ENCODE data around the gene PVRIG.
"Not testable (repeated sequence)": the region's sequence is repeated elsewhere in the genome, so short reads cannot be mapped to it uniquely, and the experiment has no call there.

Gene PVRIG

DNA sequence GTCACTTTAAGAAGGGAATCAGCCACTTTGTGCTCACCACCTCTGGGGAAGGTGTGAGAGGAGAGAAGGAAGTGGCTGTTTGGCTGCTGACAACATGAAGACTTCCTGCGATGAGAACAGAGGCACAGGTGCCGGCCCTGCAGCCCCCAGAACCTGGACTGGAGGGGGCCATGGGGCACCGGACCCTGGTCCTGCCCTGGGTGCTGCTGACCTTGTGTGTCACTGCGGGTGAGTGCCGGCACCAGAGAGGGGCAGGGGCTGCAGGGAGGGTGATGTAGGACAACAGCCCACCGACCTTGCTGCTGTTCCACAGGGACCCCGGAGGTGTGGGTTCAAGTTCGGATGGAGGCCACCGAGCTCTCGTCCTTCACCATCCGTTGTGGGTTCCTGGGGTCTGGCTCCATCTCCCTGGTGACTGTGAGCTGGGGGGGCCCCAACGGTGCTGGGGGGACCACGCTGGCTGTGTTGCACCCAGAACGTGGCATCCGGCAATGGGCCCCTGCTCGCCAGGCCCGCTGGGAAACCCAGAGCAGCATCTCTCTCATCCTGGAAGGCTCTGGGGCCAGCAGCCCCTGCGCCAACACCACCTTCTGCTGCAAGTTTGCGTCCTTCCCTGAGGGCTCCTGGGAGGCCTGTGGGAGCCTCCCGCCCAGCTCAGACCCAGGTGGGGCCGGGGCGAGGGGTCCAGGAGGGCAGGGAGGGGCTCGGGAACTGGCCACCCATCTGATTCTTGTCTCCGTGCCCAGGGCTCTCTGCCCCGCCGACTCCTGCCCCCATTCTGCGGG lies at the start of gene PVRIG:
Gene PVRIG (plus strand): TSS at position 149 of the 785 bp plus-strand sequence. CDS start 22 bp downstream, at position 171.
- not testable (repeated sequence) for DNase-seq (ENCODE audit: low read depth in 1 of 2, low spot score in 1 of 2)

DNA sequence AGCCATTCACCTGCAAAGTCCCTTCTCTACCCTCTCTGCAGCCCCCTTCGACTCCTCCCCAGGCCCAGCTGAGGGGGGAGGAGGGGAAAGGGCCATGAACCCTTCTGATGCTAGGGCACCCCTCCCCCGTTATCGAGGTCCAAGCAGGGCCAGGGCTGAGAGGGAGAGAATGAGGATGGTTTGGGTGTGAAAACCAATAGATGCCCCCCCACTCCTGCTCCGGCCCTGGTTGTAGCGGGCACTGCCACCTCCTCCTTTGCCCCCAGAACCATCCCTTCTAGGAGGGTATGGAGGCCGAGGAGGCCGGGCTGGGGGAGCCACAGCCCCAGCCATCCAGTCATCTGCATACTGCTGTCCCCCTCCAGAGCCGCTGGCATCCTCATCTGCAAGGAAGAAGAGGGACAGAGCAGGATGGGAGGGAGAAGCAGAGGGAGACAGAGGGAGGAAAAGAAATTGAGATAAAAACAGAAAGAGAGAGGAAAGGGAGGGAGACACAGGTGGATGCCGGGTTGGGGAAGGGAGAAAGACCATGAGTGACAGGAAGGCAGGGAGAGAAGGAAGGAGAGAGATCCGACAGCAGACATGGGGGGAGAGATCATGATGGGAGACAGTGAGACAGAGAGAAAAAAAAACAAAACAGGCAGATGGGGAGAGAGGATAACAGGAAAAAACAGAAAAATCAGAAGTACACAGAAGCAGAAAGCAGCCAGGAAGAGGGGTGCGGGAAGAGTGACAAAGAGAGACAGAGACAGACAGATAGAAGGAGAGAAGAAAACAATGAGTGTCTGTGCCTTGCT lies 49.5 kb upstream of the PVRIG start:
- no peak for DNase-seq (ENCODE audit: low read depth in 1 of 2, low spot score in 1 of 2)

DNA sequence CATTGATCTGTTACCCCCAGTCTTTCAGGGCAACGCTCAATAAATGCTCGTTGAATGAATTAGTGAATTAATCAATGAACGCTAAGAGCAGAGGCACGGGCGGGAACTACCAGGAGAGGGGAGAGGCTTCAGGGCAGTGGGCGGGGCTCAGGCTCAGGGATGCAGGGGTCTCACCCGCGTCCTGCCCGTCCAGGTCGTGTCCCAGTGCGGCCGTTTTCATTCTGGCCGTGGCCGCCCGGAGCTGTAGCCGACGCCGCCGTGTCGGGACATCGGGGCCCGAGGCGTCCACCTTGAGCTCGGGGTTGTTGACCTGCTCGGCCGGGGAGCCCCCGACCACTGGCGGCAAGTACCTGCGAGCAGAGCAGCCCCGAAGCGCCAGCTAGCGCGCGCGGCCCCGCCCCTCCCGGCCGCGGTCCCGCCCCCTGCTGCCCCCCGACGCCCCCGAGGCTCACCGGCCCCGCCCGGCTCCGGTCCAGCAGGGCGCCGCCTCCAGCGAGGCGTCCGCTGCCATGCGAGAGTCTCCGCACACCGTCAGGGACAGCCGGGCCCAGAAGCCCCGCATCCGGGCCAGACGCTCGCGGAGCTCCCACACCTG lies 48.6 kb upstream of the PVRIG start:
- DNase-seq (ENCODE audit: low read depth in 1 of 2, low spot score in 1 of 2): peak in 1 of 2 donors; percentile 26

DNA sequence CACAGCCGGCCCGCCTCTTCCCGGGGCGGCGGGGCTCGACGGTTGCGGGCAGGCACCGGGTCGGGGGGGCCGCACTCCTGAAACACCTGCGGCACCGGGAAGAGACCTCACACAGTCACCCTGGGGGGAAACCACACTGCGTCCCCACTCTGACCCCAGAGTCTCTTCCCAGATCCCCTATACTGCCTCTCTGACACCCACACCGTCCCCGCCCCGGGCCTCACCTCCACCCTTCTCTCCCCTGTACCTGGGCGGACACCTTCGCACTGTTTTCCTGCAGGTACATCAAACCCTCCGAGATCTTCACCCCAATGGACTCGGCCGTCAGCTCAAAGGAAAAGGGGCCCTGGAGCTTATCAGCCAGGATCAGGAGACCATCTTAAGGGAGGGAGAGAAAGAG lies 47.9 kb upstream of the PVRIG start:
- no peak for DNase-seq (ENCODE audit: low read depth in 1 of 2, low spot score in 1 of 2)

DNA sequence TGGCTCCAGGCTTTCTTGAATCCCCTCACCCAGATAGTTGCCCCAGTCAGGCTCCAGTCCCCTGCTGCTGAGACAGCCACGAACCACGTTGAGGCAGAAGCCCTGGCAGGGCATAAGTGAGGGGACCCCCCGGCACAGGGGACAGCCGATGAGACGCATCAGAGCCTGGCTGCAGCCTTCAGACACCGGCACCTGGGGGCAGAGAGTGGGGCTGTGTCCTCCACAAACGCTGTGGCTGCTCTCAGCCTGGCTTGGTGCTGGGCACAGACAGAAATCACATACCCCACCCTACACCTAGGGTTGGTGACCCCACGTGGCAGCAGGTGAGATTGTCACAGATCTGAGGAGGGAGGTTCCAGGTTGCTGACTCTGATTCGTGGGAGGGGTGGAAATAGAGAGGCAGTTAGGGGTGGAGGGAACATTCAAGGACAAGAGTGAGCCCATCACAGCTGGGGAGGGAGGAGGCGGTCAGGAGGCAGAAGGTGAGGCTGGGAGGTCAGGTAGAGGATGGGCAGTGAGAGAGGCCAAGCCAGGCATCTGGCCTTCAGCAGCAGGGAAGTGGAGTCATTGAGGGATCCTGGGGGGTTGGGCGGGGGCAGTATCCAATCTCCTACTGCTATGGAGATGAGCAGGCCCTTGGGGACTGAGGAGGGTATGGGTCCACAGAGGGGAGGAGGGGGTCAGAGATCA lies 45.8 kb upstream of the PVRIG start:
- DNase-seq (ENCODE audit: low read depth in 1 of 2, low spot score in 1 of 2): no peak

DNA sequence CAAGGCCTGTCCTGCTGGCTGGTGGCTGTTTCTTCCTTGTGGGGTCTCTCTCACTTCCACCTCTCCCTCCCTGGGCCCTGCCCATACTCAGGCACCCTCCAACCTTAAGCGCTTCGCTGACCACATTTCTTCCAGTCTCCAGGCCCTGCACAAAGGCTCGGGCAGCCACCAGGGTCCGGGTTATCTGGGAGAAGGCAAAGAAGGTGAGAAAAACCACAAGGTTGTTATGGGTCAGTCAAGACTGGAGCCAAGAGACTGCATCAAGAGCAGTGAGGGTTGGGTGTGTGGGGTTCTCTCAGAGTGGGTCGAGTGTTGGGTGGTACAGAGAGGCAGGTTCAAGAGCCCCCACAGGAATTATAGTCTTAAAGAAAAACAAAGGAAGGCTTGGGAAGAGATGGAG lies 45.2 kb upstream of the PVRIG start:
- DNase-seq (ENCODE audit: low read depth in 1 of 2, low spot score in 1 of 2): no peak

DNA sequence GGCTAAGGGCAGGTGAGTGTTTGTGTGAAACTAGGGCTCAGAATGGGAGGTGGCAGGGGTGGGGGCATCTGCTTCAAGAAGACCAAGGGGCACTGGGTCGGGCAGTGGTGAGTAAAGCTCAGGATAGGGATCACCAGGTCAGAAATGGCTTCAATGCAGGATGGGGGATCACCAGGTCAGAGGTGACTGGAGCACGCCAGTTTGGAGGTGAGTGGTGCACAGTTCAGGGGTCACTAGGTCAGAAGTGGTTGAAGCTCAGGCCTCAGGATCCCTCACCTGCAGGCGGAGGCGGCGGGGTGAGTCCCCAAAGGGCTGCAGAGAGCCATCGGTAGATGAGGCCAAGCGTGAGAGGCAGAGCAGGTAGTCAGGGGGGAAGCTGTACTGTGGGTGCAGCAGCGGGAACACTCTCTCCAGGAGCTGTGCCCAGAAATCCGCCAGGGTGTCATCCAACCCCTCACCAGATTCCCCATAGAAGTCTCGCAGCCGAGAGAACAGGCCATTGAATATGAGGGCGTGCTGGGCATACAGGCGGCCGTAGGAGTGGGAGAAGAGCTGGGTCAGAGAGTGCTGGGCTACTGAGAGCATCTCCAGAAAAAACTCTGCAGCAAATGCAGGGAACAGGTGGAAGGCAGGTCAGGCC lies 44.3 kb upstream of the PVRIG start:
- no peak for DNase-seq (ENCODE audit: low read depth in 1 of 2, low spot score in 1 of 2)

DNA sequence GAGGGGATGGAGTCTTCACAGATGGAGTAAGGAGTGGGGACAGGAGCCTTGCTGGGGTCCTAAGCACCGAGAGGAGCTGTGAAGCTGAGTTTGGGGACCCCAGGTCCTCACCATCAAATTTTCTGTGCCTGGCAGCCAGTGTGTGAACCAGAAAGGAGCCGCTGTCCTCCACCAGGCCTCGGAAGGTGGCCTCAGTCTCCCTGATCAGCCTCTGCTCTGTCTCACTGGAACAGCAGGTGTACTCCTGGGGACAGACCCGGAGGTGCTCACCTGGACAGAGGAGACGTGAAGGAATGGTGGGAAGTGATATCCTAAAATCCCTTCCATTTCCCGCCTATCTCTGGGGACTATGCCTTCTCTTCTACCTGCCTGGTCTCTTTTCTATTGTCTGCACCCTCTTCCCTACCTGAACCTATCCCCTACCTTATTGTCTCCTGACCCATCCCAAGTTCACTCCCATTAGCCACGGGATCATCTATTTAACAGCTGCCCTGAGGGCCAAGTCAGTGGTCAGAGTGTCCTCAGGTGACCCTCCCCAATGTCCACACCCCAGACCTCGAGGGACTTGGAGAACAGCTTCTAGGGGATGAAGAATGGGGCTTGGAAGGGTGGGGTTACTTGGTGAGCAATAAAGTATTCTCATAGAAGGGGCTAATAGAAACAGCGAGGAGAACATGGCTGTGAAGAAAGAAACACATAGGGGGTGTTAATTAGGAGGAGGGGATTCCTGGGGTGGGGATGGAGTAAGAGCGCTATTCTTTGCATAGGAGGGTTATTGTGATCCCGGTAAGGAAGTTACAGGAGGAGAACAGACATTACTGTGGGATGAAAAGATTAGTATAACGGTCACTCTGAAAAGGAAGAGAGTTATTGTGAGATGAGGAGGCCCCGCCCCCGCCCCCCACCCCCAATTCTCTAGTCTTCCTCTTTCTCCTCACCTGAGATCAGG lies 43.4 kb upstream of the PVRIG start:
- no peak for DNase-seq (ENCODE audit: low read depth in 1 of 2, low spot score in 1 of 2)

DNA sequence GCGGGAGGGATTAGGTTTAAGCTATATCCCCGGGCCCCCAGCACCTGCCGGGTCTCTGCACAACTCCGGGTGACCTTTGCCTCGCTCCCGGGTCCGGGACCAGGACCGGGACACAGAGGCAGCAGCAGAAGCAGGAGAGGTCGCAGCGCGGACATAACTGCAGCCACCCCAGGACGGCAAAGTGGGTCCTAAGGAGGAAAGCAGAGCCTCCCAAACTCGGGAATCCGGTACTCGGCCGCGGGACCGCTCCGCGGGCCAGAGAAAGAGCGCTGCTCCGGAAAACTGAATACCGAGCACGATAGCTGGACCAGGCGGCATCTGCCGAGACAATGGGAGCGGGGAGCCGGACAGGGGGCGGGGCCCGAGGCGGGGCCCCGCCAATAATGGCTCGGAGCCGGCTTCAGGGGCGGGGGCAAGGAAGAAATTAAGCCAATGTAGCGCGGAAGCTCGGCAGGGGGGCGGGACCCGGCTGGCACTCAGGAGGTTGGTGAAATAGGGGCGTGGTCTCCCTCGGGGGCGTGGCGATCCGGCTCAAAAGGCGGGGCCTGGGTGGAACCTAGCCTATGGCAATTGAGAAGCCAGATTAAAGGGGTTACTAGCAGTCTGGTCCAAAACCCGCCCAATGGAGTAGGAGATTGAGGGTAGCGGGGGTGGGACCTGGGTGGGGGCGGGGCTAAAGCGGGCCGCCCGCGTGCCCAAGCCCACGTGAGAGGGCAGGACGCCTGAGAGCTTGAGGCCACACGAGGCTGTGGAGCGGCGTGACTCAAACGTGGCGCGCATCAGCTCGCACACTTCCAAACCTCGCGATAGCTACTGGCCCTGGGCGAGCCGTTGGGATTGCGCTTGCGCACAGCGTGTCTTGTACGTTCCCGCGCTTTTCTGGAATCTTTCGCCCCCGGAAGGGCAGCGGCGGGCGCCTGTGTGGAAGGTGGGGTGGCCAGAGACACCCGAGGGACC lies 42.4 kb upstream of the PVRIG start, which contains the start of the genes GPC2 and STAG3:
Gene GPC2 (minus strand): TSS at position 337 of the 957 bp plus-strand sequence. CDS start 182 bp downstream, at position 155.
Gene STAG3 (plus strand): TSS at position 874 of the 957 bp plus-strand sequence. CDS start 2,639 bp downstream, outside the sequence.
- DNase-seq (ENCODE audit: low read depth in 1 of 2, low spot score in 1 of 2): peak; percentile 94

DNA sequence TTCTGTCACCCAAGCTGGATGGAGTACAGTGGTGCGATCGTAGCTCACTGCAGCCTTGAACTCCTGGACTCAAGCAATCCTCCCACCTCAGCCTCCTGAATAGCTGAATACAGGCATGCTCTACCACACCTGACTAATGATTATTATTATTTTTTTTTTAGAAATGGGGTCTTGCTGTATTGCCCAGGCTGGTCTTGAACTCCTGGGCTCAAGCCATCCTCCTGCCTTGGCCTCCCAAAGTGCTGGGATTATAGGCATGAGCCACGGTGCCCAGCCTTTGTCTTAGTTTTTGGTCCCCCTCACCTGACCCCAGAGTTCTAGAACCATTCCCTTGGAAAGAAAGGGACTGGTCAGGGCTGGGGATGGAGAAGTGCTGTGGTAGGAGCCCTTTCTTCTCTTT lies 39.7 kb upstream of the PVRIG start:
- not testable (repeated sequence) for DNase-seq (ENCODE audit: low read depth in 1 of 2, low spot score in 1 of 2)

DNA sequence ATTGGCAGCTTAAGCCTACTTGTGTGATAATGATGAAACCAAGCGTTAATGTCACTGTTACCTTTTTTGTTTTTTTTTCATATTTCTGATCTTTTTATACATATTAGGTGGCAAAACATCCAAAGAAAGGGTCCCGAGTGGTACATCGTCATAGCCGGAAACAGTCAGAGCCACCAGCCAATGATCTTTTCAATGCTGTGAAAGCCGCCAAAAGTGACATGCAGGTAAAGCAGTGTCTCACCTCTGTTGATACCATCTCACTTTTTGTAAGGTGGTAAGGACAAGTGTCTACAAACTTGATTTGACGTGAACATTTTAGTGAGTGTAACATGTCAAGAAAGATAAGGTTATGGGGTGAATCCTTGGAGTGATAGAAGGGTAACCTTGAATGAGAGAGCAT lies 37.1 kb upstream of the PVRIG start:
- DNase-seq (ENCODE audit: low read depth in 1 of 2, low spot score in 1 of 2): not testable (repeated sequence)

DNA sequence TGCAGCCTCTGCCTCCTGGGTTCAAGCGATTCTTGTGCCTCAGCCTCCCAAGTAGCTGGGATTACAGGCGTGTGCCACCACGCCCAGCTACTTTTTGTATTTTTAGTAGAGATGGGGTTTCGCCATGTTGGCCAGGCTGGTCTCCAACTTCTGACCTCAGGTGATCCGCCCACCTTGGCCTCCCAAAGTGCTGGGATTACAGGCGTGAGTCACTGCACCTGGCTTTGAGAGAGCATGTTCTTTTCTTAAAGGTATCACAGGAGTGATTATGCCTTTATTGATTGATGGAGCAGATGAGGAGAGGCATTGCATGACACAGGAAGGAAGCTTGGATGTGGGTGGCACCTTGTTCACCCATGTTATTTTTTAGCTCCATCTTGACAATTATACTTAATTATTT lies 36.7 kb upstream of the PVRIG start:
- not testable (repeated sequence) for DNase-seq (ENCODE audit: low read depth in 1 of 2, low spot score in 1 of 2)

DNA sequence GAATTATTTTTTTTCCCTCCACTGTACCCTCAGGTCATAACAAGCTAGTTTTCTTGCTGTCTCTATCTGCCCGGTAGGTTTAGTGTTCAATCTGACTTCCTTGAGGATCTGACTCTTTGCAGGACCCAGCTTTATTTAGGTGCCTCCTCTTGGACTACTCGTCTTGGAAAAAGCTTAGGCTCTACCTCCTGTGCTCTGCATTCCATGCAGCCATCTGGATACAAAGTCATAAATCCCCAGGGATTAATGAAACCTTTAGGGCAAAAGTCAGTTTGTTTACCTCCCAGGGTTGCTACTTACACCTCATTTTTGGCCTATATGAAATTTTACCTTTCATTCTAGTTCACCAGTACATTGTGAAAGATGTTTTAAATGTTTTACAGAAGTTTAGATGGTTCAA lies 34.0 kb upstream of the PVRIG start:
- DNase-seq (ENCODE audit: low read depth in 1 of 2, low spot score in 1 of 2): no peak

DNA sequence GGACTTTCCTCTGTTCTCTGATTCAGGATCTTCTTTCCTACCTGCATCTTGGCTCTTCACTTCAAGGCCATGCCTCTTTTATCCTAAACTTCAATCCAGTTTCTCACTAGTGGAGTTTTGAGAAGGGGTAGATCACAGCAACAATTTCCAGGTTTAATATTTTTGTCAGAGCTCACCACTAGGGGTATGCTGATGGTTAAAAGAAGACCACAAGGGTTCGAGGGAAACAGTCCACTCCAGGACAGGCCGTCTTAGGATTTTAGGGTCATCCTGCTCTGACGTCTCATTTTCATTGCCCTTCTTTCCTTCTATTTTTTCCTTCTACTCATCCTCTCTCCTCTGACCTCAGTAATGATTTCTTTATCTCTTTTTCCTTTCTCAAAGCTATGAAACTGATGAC lies 30.7 kb upstream of the PVRIG start:
- DNase-seq (ENCODE audit: low read depth in 1 of 2, low spot score in 1 of 2): no peak

DNA sequence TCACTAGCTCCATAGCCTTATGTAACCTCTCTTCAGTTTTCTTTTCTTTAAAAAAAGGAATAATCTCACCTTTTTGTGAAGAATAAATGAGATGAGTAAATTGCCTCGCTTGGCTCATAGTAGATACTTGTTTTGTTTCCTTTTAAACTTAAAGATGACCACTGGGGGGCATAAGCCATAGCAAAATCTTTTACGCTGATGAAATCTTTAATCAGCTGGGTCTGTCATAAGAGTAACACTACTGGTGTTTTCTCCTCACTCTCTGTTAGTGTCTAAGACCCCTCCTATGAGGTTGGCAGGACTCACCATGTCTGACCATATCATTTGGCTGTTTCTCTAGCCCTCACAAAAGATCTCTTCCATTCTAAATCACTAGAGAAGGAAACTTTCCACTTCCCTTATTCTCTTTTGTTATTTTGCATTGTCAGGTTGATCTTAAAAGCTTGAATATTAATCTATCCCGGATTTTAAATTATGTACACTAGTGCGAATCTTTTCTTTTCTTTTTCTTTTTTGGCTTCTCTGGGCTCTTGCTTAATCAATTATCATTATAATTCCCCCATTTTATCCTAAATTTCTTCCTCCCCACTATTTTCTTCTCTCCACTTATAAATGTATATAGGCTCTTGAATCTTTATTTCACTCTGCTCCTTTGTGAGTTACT lies 29.6 kb upstream of the PVRIG start:
- no peak for DNase-seq (ENCODE audit: low read depth in 1 of 2, low spot score in 1 of 2)

DNA sequence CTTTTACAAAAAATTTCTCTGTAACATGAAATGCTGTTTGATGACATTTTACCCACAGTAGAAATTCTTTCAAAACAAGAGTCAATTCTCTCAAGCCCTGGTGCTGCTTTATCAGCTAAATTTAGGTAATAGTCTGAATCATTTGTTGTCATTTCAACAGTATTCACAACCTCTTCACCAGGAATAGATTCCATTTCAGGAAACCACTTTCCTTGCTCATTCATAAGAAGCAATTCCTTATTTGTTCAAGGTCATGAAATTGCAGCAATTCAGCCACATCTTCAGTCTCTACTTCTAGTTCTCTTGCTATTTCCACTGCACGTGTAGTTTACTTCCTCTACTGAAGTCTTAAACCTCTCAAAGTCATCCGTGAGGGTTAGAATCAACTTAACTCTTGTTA lies 28.0 kb upstream of the PVRIG start:
- DNase-seq (ENCODE audit: low read depth in 1 of 2, low spot score in 1 of 2): no peak

DNA sequence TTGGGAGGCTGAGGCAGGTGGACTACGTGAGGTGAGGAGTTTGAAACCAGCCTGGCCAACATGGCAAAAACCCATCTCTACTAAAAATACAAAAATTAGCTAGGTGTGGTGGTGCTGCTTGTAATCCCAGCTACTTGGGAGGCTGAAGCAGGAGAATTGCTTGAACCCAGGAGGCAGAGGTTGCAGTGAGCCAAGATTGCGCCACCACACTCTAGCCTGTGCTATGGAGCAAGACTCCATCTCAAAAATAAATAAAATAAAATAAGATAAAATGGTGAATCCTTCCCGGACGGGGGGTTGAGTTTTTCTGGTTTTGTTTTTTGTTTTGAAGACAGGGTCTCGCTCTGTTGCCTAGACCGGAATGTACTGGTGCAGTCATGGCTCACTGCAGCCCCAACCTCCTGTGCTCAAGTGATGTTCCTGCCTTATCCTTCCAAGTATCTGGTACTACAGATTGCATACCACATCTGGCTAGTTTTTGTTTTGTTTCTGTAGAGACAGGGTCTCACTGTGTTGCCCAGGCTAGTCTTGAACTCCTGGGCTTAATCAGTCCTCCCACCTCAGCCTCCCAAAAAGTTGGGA lies 27.4 kb upstream of the PVRIG start:
- DNase-seq (ENCODE audit: low read depth in 1 of 2, low spot score in 1 of 2): not testable (repeated sequence)
